Measurements from ENCODE around the gene NR1I2.

NR1I2 gene

DNA sequence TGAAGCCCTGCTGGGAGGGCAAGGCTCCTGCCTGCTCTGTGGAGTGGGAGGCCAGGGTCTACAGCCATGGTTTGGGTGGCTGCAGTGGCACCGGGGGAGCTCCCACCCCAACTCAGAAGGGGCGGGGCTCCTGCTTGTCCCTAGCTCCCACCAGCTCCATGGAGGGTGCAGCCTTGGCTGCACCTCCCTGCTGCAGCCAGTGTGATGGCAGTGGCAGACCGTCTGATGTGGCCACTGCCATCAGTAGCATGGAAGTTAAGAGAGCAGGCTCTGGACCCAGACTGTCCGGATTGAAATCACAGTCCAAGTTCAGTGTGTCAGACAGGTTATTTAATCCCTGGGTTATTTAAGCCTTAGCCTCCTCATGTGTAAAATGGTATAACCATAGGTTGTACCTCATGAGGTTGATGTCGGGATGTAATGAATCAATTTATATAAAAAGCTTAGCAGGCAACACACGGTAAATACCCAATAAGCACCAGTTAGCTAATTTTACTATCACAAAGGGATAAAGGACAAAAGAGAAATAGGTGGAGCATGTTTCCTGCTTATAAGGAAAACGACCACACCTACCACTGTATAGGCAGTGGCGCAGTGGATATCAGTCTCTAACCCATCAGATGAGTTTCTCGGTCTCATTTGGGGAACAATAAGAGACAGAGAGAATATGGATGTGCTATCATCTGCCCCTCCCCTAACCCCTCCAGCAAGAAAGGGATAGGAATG lies 13.1 kb upstream of the NR1I2 start:
- TF ChIP-seq, protein P1, sequence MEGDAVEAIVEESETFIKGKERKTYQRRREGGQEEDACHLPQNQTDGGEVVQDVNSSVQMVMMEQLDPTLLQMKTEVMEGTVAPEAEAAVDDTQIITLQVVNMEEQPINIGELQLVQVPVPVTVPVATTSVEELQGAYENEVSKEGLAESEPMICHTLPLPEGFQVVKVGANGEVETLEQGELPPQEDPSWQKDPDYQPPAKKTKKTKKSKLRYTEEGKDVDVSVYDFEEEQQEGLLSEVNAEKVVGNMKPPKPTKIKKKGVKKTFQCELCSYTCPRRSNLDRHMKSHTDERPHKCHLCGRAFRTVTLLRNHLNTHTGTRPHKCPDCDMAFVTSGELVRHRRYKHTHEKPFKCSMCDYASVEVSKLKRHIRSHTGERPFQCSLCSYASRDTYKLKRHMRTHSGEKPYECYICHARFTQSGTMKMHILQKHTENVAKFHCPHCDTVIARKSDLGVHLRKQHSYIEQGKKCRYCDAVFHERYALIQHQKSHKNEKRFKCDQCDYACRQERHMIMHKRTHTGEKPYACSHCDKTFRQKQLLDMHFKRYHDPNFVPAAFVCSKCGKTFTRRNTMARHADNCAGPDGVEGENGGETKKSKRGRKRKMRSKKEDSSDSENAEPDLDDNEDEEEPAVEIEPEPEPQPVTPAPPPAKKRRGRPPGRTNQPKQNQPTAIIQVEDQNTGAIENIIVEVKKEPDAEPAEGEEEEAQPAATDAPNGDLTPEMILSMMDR (IDR thresholded peaks at IDR 0.05) = no peak

DNA sequence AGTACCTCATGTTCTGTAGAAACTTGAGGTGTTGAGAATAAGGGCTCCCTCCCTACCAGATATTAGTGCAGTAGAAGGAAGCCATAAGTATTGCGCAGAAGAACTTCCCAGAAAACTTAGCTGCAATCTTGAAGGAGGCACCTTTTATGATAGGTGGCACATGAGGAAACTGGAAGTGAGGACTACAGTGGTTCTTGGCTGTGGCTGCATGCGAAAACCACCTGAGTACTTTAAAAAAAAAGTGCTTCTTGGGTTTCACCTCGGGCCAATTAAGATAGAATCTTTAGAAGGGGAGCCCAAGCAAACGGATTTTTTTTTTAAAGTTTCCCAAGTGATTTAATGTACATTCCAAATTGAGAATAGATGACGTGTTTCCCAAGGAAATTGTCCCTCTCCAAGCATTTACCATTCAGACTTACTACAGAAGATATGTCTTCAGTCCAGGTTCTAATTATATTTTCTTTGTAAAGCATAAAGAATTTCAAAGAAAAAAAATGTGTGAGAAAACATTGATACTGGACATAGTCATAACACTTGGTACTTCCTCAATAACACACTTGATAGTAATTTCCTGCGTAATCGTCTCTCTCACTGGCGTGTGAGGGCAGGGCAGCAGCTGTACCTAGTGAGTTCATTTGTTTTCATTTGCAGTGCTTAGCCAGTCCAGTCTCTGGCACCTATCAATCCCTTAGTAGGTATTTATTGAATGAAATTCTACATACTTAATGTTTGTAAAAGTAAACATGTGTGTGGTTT lies 12.3 kb upstream of the NR1I2 start:
- TF ChIP-seq, protein P1 (IDR thresholded peaks at IDR 0.05) = no peak

DNA sequence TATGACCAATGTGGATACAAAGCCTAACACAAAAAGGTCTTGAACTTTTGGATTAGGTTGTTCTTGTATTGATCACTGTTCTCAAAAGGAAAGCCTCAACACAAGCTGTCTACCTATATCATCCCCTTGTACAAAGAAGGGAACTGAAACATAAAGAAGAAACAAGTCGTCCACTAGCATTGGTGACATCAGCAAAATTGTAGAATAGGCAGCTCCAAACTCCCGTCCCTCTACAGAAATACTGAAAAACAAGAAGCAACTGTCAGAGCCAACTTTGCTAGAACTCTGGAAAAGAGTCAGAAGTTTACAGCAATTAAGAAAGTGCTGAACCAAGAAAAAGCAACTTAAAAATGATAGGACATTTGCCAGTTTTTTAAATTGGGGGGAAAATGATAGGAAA lies 7.5 kb upstream of the NR1I2 start:
- TF ChIP-seq, protein P1 (IDR thresholded peaks at IDR 0.05) = no peak

DNA sequence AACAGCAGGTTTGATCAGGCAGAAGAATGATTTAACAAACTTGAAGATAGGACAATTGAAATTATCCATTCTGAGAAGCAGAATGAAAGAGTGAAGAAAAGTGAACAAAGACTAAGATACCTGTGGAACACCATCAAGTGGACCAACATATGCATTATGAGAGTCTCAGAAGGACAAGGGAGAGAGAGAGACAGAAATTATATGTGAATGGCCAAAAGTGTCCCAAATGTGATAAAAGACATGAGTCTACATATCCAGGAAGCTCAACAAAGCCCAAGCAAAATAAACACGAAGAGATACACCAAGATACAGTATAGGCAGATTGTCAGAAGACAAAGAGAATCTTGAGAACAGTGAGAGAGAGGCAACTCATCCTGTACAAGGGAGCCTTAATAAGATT lies 5.6 kb upstream of the NR1I2 start:
- TF ChIP-seq, protein P1 (IDR thresholded peaks at IDR 0.05) = no peak

DNA sequence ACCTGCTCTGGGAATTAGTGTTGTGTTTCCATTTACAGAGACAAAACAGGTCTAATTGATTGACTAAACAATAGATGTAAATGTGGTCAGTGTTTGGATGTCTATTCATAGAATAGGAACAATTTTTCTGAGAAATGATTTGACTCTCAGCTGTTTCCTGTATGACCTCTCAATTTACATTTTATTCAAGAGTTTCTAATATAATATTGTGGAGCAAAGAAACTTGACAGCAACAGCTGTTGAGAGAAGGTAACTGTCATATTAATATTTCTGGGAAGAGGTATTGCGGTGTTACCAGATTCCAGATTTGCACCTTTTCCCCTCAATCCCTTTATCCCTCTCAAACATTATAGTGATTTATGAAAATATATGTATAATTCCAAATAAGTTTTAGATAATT lies 3.7 kb upstream of the NR1I2 start:
- TF ChIP-seq, protein P1 (IDR thresholded peaks at IDR 0.05) = no peak

DNA sequence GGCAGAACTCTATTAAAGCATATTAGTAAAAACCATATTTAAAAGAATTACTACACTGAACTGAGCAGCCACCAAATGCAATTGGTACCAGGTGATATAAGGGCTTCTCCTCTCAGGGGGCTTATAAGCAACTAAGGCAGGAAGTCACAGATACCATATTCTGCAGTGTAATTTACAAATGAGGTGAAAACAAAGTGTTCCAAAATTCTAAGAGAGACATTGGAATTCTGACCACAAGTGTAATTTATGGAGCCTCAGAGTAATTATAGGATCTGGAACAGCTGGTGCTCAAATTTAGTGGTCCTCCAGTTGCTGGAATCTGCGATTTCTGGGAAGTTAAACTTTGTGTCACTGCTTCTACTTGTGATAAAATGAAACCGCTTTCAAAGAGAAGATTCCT lies 3.1 kb upstream of the NR1I2 start:
- TF ChIP-seq, protein P1 (IDR thresholded peaks at IDR 0.05) = no peak

DNA sequence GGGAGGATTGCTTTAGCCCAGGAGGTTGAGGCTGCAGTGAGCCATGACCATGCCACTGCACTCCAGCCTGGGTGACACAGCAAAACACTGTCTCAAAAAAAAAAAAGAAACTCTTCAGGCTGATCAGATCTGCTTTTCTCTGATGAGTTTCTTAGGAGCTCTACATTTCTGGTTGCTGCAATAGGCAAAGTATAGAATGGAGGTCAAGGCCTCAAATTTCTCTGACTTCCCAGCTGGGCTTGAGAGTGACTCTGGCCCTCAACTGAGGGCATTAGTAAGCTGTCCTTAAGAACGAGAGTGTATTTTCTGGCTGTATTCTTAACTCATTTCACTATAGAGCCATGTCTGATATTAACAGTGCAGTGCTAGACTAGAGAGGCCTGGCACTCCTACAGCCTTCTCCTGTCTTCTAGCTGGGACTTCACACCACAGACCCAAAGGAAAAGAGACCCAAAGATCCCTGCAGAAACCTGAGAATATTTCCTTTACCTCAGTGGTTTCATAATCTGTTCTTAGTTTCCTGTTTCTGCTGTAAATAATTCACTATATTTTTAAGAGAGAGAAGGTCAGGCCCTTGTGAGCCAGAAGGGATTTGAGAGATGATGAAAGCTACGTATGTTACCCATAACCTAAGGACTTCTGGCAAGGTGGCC lies 2.0 kb upstream of the NR1I2 start:
- TF ChIP-seq, protein P1 (IDR thresholded peaks at IDR 0.05) = no peak

Measured in LNCAP (cell line).